Placental epithelial cell (primary cell): ENCODE results near the gene OSTN. TPM values are rescaled to one million over a fixed set of nuclear protein-coding genes. Genes with fewer than 3 reads are reported as not detected.

Experiments used
- total RNA-seq: library from RNA; depleted of rRNA; stranded (reverse); fragments of >200 nt; gene quantifications from 2 replicates; pipeline ENCODE4 v1.2.3, GENCODE V29; 2012

The OSTN gene, protein sequence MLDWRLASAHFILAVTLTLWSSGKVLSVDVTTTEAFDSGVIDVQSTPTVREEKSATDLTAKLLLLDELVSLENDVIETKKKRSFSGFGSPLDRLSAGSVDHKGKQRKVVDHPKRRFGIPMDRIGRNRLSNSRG
- total RNA-seq, result not detected in 2 replicates

DNA sequence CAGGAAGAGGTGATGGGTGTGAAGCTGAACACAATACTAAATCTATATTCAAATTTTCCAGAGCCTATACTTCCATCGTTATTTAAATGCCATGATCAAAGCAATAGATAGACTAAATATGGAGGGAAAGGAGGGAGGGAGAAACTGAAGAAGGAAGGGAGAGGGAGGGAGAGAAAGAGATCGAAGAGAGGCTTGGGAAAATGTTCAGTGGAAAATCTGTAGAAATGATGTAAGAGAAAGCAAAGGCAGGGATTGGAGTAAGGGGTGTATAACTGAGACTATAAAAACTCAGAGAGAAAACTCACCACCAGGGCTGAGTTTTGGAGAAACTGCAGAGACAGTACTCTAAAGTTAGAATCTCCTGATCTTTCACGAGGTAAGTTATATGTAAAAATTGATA, at the start of gene OSTN:
TSS of gene OSTN (plus strand) at position 310 of the 400 bp plus-strand sequence. CDS start 13,292 bp downstream, outside the sequence.

Other genes with a start within 250 kb of the OSTN start
- gene CCDC50, start 130.2 kb downstream of the OSTN start, total RNA-seq, result 43.6 and 62.1 TPM in 2 replicates
- 0.79 and 1.3 TPM in 2 replicates for gene UTS2B, start 131.3 kb downstream of the OSTN start, total RNA-seq